Bronchial epithelial cell (primary cell): ENCODE measurements around the gene ST6GALNAC2. TPM values are rescaled to one million over a fixed set of nuclear protein-coding genes. Genes with fewer than 3 reads are reported as not detected.
"Not testable (repeated sequence)": the region's sequence is repeated elsewhere in the genome, so short reads cannot be mapped to it uniquely, and the experiment has no call there.

Experiments
- DNase-seq: peaks from one replicate; pipeline ENCODE4 v3.0.0-alpha.2; 2010; ENCODE audit warnings: low read depth
- FAIRE-seq: peaks from 2 replicates; lab custom pipeline; 2011; peaks lifted over from hg19 to GRCh38; lab: Jason Lieb, UNC
- H3K27me3 ChIP-seq: 2 replicates; pipeline ENCODE4 v1.5.1; 2011; ENCODE audit warnings: low read length; ENCODE audit not compliant: control insufficient read depth, insufficient read depth
- H3K36me3 ChIP-seq: 2 replicates; pipeline ENCODE4 v1.5.1; 2011; ENCODE audit warnings: low read length; ENCODE audit not compliant: control insufficient read depth, insufficient read depth
- H3K4me3 ChIP-seq: 2 replicates; pipeline ENCODE4 v1.5.1; 2011; ENCODE audit warnings: mild to moderate bottlenecking, low read depth, low read length, control low read depth
- CTCF ChIP-seq: IDR thresholded peaks from 2 replicates; pipeline ENCODE4 v1.5.1; 2011; ENCODE audit warnings: mild to moderate bottlenecking, moderate library complexity, low read length, control low read depth, inconsistent platforms; ENCODE audit not compliant: insufficient read depth, severe bottlenecking
- total RNA-seq: library from RNA; depleted of rRNA; stranded (reverse); fragments of >200 nt; gene quantifications from 2 replicates; pipeline ENCODE4 v1.2.1, GENCODE V29; 2014

Gene ST6GALNAC2
- total RNA-seq, 1 donor from 2014 or later, result 38.4 TPM

- Histone ChIP-seq H3K4me3 (no peak overlapping the region), H3K36me3 (no peaks in the 10 kb centered on the region), H3K27me3 (no peaks in the 10 kb centered on the region)
- no peak for TF ChIP-seq CTCF
- DNase-seq (no peak), FAIRE-seq (no peak)
Measured at GRCh38 chr17:76614912-76615617, 29.4 kb upstream of the ST6GALNAC2 start.

DNA sequence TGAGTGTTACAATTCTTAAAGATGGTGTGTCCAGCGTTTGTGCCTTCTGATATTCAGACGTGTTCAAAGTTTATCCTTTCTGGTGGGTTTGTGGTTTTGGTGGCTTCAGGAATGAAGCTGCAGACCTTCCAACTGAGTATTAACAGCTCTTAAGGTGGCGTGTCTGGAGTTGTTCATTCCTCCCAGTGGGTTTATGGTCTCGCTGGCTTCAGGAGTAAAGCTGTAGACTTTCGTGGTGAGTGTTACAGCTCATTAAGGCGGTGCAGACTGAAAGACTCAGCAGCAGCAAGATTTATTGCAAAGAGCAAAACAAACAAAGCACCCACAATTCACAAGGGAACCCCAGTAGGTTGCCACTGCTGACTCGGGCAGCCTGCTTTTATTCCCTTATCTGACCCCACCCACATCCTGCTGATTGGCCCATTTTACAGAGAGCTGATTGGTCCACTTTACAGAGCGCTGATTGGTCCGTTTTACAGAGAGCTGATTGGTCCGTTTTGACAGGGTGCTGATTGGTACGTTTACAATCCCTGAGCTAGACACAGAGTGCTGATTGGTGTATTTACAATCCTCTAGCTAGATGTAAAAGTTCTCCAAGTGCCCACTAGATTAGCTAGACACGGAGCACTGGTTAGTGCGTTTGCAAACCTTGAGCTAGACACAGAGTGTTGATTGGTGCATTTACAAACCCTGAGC, 28.6 kb upstream of the ST6GALNAC2 start:
- FAIRE-seq, H3K36me3 ChIP-seq, H3K4me3 ChIP-seq, H3K27me3 ChIP-seq, DNase-seq: not testable (repeated sequence)

GRCh38 chr17:76612977-76613851, 27.6 kb upstream of the ST6GALNAC2 start:
- DNase-seq, result peak; percentile 78

GRCh38 chr17:76612465-76612864, 26.8 kb upstream of the ST6GALNAC2 start:
- no peak for DNase-seq
- FAIRE-seq, result no peak
- no peak for TF ChIP-seq CTCF
- no peaks in the 10 kb centered on the region for H3K36me3 ChIP-seq
- no peaks in the 10 kb centered on the region for H3K27me3 ChIP-seq
- H3K4me3 ChIP-seq, result no peak overlapping the region

More at GRCh38 chr17:76612977-76613851, 27.6 kb upstream of the ST6GALNAC2 start:
- H3K27me3 ChIP-seq, result no peaks in the 10 kb centered on the region
- H3K36me3 ChIP-seq, result no peaks in the 10 kb centered on the region
- no peak for FAIRE-seq
- TF ChIP-seq CTCF, result peak; percentile 46
- H3K4me3 ChIP-seq, result no peak overlapping the region

DNA sequence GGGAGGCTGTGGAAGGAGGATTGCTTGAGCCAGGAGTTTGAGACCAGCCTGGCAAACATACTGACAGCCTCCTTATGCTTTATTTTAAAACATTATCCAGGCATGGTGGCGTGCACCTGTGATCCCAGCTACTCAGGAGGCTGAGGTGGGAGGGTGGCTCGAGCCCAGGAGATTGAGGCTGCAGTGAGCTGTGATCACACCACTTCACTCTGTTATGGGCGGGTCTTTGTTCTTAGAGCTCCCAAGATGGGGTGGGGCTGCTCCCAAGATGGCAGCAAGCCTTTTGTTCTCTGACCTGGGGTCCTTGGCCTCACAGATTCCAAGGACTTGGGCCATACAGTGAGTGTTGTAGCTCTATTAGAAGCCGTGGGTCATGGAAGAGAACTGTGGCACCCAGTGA, 26.1 kb upstream of the ST6GALNAC2 start:
- DNase-seq (no peak), FAIRE-seq (no peak)
- TF ChIP-seq CTCF, result no peak
- Histone ChIP-seq H3K27me3 (no peaks in the 10 kb centered on the region), H3K36me3 (no peaks in the 10 kb centered on the region), H3K4me3 (no peak overlapping the region)

GRCh38 chr17:76611080-76611749, 25.6 kb upstream of the ST6GALNAC2 start:
- not testable (repeated sequence) for H3K36me3 ChIP-seq, H3K27me3 ChIP-seq, FAIRE-seq, DNase-seq, H3K4me3 ChIP-seq

DNA sequence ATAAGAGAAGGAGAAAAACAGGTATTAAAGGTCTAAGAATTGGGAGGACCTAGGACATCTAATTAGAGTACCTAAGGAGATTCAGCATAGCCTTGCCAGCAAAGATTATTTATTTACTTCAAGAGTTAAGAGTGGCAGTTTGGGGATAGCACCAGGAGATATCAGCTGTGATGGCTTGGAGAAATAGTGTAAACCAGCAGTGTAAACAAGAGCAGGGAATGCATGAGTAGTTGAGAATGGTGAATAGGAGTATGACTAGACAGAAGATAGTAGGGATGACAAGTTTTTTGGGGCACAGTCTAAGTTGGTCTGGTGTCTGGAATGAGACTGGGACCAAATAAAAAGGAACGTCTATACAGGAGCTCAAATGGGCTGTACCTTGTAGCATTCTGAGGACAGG, 21.0 kb upstream of the ST6GALNAC2 start:
- not testable (repeated sequence) for H3K4me3 ChIP-seq, FAIRE-seq, H3K27me3 ChIP-seq, DNase-seq, H3K36me3 ChIP-seq
